IMR-90 (cell line): Measurements from ENCODE around the gene ACAT2. TPM values are rescaled to one million over a fixed set of nuclear protein-coding genes. Genes with fewer than 3 reads are reported as not detected.
A peak's percentile ranks its signal among the peaks of the same experiment; 100 is the strongest.
"Not testable (repeated sequence)": the region's sequence is repeated elsewhere in the genome, so short reads cannot be mapped to it uniquely, and the experiment has no call there.

Experiments
- ATAC-seq: fragments of 200-7000 bp; cut with Tn5 transposase; 2 replicates; pipeline ENCODE4 v1.9.1; 2020; ENCODE audit warnings: low read depth, mild to moderate bottlenecking, moderate library complexity
- BruUV-seq: library from RNA; stranded (reverse); fragments of 400-500 nt; replicated peaks from 2 replicates; lab custom pipeline; 2021; lab: Mats Ljungman, UMichigan
- CTCF ChIA-PET: fragments of 300-600 bp; formaldehyde crosslinking; extraction: SDS; loops from one replicate; lab custom pipeline; 2021; ENCODE audit warnings: antibody characterized with exemption; lab: Yijun Ruan, JAX
- POLR2A ChIA-PET: fragments of 300-600 bp; sonication (Branson Sonifier 250); formaldehyde crosslinking; loops from one replicate; lab custom pipeline; 2022; ENCODE audit warnings: antibody characterized with exemption; ENCODE audit not compliant: unreplicated experiment; lab: Charles Lee
- DNase-seq: peaks from one replicate; pipeline ENCODE4 v3.0.0; 2013
- H2AFZ ChIP-seq: replicated peaks from 2 replicates; pipeline ENCODE3; 2013; ENCODE audit warnings: low read length, mild to moderate bottlenecking; ENCODE audit not compliant: poor library complexity
- H2AK5ac ChIP-seq: 2 replicates; pipeline ENCODE4 v1.6.1; 2013; ENCODE audit warnings: low read depth, low read length, inconsistent platforms
- H2AK9ac ChIP-seq: replicated peaks from 2 replicates; pipeline ENCODE3; 2013; ENCODE audit warnings: mild to moderate bottlenecking, low read depth, low read length, moderate library complexity; ENCODE audit not compliant: poor library complexity
- H2BK120ac ChIP-seq: 2 replicates; pipeline ENCODE4 v1.6.1; 2013; ENCODE audit warnings: low read depth, low read length, inconsistent platforms
- H2BK15ac ChIP-seq: 3 replicates; pipeline ENCODE4 v1.6.1; 2013; ENCODE audit warnings: low read depth, low read length, inconsistent platforms
- H2BK20ac ChIP-seq: 2 replicates; pipeline ENCODE4 v1.6.1; 2013; ENCODE audit warnings: low read depth, mild to moderate bottlenecking, inconsistent platforms, low read length, moderate library complexity
- H2BK5ac ChIP-seq: 2 replicates; pipeline ENCODE4 v1.6.1; 2013; ENCODE audit warnings: mild to moderate bottlenecking, low read depth, low read length, inconsistent platforms; ENCODE audit not compliant: poor library complexity, severe bottlenecking
- H3K14ac ChIP-seq: replicated peaks from 2 replicates; pipeline ENCODE4 v1.6.1; 2013; ENCODE audit warnings: low read depth, low read length, inconsistent platforms
- H3K18ac ChIP-seq: 2 replicates; pipeline ENCODE4 v1.6.1; 2013; ENCODE audit warnings: low read depth, low read length, control low read depth
- H3K23ac ChIP-seq: 2 replicates; pipeline ENCODE4 v1.6.1; 2013; ENCODE audit warnings: low read depth, low read length, inconsistent platforms
- H3K27ac ChIP-seq: 2 replicates; pipeline ENCODE4 v1.5.1; 2013; ENCODE audit warnings: mild to moderate bottlenecking, control low read depth, low read length; ENCODE audit not compliant: insufficient read depth
- H3K27me3 ChIP-seq: 2 replicates; pipeline ENCODE4 v1.6.1; 2013; ENCODE audit warnings: low read length; ENCODE audit not compliant: control insufficient read depth, insufficient read depth
- H3K36me3 ChIP-seq: 2 replicates; pipeline ENCODE4 v1.6.1; 2013; ENCODE audit warnings: low read length, mixed read lengths; ENCODE audit not compliant: control insufficient read depth, insufficient read depth
- H3K4ac ChIP-seq: 2 replicates; pipeline ENCODE4 v1.6.1; 2013; ENCODE audit warnings: low read depth, low read length, inconsistent platforms
- H3K4me1 ChIP-seq: 2 replicates; pipeline ENCODE4 v1.6.1; 2013; ENCODE audit warnings: low read length, mixed read lengths; ENCODE audit not compliant: control insufficient read depth, insufficient read depth
- H3K4me2 ChIP-seq: 2 replicates; pipeline ENCODE4 v1.6.1; 2013; ENCODE audit warnings: low read depth, mild to moderate bottlenecking, control low read depth, low read length, moderate library complexity
- H3K4me3 ChIP-seq: 2 replicates; pipeline ENCODE4 v1.5.1; 2013; ENCODE audit warnings: low read depth, mild to moderate bottlenecking, control low read depth, low read length, moderate library complexity; ENCODE audit not compliant: insufficient read depth
- H3K56ac ChIP-seq: 2 replicates; pipeline ENCODE4 v1.6.1; 2013; ENCODE audit warnings: low read length, inconsistent platforms; ENCODE audit not compliant: insufficient read depth; ENCODE audit errors: extremely low read depth
- H3K79me1 ChIP-seq, 2 experiments: 2 replicates each; pipeline ENCODE4 v1.6.1; 2013; ENCODE audit warnings: low read length in 2 of 2, inconsistent platforms in 1 of 2, low read depth in 1 of 2
- H3K9ac ChIP-seq: 2 replicates; pipeline ENCODE4 v1.6.1; 2013; ENCODE audit warnings: low read depth, low read length, control low read depth
- H3K9me1 ChIP-seq: 2 replicates; pipeline ENCODE4 v1.6.1; 2013; ENCODE audit warnings: low read length, inconsistent platforms; ENCODE audit not compliant: insufficient read depth
- H3K9me3 ChIP-seq: 2 replicates; pipeline ENCODE4 v1.6.1; 2013; ENCODE audit warnings: low read length; ENCODE audit not compliant: control insufficient read depth, insufficient read depth
- H4K20me1 ChIP-seq: 2 replicates; pipeline ENCODE4 v1.6.1; 2013; ENCODE audit warnings: low read length, inconsistent platforms; ENCODE audit not compliant: insufficient read depth
- H4K5ac ChIP-seq: 2 replicates; pipeline ENCODE4 v1.6.1; 2013; ENCODE audit warnings: mild to moderate bottlenecking, low read depth, low read length, control low read depth
- H4K8ac ChIP-seq, 2 experiments: 2 replicates each; pipeline ENCODE4 v1.6.1; 2013; ENCODE audit warnings: low read depth in 2 of 2, low read length in 2 of 2, control low read depth in 1 of 2, inconsistent platforms in 1 of 2
- H4K91ac ChIP-seq: 2 replicates; pipeline ENCODE4 v1.6.1; 2013; ENCODE audit warnings: low read depth, low read length, inconsistent platforms; ENCODE audit not compliant: insufficient read depth
- BHLHE40 ChIP-seq: fragments of 150-350 bp; IDR thresholded peaks from 2 replicates; pipeline ENCODE4 v1.6.1; 2016; ENCODE audit warnings: mild to moderate bottlenecking, low read depth, low read length
- CTCF ChIP-seq: conservative IDR thresholded peaks from 2 replicates; pipeline ENCODE4 v1.5.1; 2012; ENCODE audit warnings: mild to moderate bottlenecking, low read depth, low read length, improper control_type of control experiment
- RAD21 ChIP-seq: IDR thresholded peaks from 2 replicates; pipeline ENCODE4 v1.6.1; 2012; ENCODE audit warnings: low read length, improper control_type of control experiment
- WGBS, 2 experiments: methylation state at CpG; one replicate each; pipeline versions ENCODE4 v1.1.5 to v1.1.7; 2013; ENCODE audit warnings: missing lambda C conversion rate in 2 of 2; ENCODE audit not compliant: insufficient read length in 1 of 2; ENCODE audit errors: extremely low coverage in 2 of 2; 5-methylcytosine and 5-hydroxymethylcytosine counted together
- dilution Hi-C: fragments of 300-500 bp; cut with HindIII; formaldehyde crosslinking; loops from one replicate; pipeline ENCODE4 v1.14.3; 2018; ENCODE audit warnings: low sequenced_read_pairs; ENCODE audit not compliant: unreplicated experiment
- in situ Hi-C: fragments of 300-500 bp; cut with MboI; formaldehyde crosslinking; loops from 3 replicates; pipeline ENCODE4 v1.14.3; 2019; ENCODE audit warnings: low sequenced_read_pairs, inconsistent platforms, mixed read lengths
- intact Hi-C: fragments of 100-400 bp; cut with micrococcal nuclease; formaldehyde crosslinking; loops from 2 replicates; pipeline ENCODE4 v1.10.0; 2022
- polyA plus RNA-seq, 3 experiments: library from polyadenylated mRNA; depleted of rRNA; stranded (reverse); fragments of >200 nt; gene quantifications; 2 replicates each; pipeline ENCODE4 v1.2.3, GENCODE V29; 2012; ENCODE audit warnings: low replicate concordance in 1 of 3
- total RNA-seq: library from RNA; depleted of rRNA; stranded (reverse); fragments of >200 nt; gene quantifications from 2 replicates; pipeline ENCODE4 v1.2.3, GENCODE V29; 2012

ACAT2 gene
- total and polyA plus RNA-seq, 2 of the 4 experiments (the other 2 are of a cell fraction) = 30.5 to 45.2 TPM

DNA sequence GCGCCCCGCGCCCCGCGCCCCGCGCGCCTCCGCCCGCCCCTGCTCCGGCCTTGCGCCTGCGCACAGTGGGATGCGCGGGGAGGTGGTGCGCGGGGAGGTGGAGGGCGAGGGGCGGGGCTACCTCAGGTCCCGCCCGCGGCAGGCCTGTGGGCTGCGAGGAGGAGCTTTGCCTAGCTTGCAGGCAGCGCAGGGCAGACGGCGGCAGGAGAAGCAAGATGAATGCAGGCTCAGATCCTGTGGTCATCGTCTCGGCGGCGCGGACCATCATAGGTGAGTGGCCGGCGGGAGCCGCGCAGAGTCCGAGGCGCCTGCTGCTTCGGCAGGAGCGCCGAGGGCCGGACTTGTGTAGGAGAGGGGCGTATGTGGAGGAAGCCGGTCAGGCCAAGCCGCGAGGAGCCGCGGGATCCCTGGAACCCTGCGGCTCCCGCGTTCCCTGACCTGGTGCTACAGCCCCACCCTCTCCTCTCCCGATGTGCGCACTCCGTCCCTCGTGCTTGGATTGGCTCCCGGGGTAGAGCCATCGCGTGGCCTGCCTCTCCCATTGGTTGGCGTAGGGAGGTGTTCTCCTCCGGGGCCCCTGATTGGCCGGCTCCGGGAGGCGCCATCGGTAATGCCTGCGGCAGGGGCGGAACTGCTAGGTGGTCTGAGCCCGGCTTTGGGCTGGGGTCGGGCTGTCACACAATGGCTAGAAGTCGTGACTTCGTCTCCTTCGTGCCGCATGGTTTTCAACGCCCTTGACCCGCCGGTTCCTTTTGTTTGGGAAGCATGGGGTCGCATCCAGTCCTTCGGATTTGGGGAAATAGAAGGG lies at the start of gene ACAT2 (continued):
- TF ChIP-seq RAD21 (no peak), CTCF (no peak), BHLHE40 (no peak)

- DNase-seq, H2BK120ac ChIP-seq, CTCF ChIA-PET, H3K23ac ChIP-seq, H2AFZ ChIP-seq, H3K18ac ChIP-seq, H3K14ac ChIP-seq, H3K4me2 ChIP-seq, ATAC-seq, H2AK9ac ChIP-seq, intact Hi-C loops, H4K8ac ChIP-seq, H3K9me1 ChIP-seq, H2BK15ac ChIP-seq, H3K9me3 ChIP-seq, H3K56ac ChIP-seq, H3K36me3 ChIP-seq, H3K27ac ChIP-seq, H2BK5ac ChIP-seq, H3K4me3 ChIP-seq, H3K27me3 ChIP-seq, BruUV-seq, dilution Hi-C loops, H4K5ac ChIP-seq, H4K91ac ChIP-seq, H3K9ac ChIP-seq, H3K4me1 ChIP-seq, H2BK20ac ChIP-seq, H4K20me1 ChIP-seq, H3K4ac ChIP-seq, POLR2A ChIA-PET: not testable (repeated sequence)
- Histone ChIP-seq H2AK5ac (peak overlapping the region; percentile 82; the same call in 1 of the 2 replicates), H3K79me1 (peaks cover 13 to 34% of the 10 kb centered on the region in 2 experiments)
- 86% methylated on average over 3 of the region's 3 CpGs; no CpG with 5 or more reads in 1 of the 2 experiments for WGBS, 2 experiments
- in situ Hi-C loops = loop anchor here (25.0 kb wide), 1 partner anchor 1075 kb away; the partner anchor contains the start of gene DYNLT1
These were observed 49.5 kb upstream of the ACAT2 start for GRCh38 chr6:159712389-159712788.
